ENCODE results near the gene PMEL.

PMEL gene

DNA sequence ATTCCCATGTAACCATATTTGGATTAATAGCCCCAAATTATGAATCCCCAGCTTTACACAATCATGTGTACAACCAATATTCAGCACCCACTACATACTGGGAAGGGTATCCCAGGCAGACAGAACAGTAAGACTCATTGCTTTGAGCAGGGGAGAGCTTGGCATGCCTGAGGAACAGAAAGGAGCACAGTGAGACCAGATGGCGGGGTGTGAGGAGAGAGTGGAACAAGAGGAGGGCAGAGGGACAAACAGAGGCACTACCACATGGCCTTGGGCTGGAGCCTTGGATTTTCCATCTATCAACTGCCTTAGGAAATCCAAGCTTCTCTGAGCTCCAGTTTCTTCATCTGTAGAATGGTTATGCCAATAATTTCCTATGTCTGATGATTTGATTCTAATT lies 31.1 kb downstream of the PMEL start:
- POLR2A ChIA-PET: interaction anchor here (1.7 kb wide), 1 partner anchor 39 kb away, joined by 6 read pairs; the partner anchor contains the start of gene RAB5B
- no peak for DNase-seq (ENCODE audit: low read depth, low spot score)
- no peak overlapping the region for H3K4me3 ChIP-seq (ENCODE audit: low read depth, low read length)
- CTCF ChIA-PET: interaction anchor here (0.8 to 11.1 kb wide), 8 partner anchors 8 to 276 kb away, joined by 3 to 206 read pairs (median 37); partner anchors contain the start of genes GDF11, ORMDL2, PYM1 and SARNP
- TF ChIP-seq, protein P1, sequence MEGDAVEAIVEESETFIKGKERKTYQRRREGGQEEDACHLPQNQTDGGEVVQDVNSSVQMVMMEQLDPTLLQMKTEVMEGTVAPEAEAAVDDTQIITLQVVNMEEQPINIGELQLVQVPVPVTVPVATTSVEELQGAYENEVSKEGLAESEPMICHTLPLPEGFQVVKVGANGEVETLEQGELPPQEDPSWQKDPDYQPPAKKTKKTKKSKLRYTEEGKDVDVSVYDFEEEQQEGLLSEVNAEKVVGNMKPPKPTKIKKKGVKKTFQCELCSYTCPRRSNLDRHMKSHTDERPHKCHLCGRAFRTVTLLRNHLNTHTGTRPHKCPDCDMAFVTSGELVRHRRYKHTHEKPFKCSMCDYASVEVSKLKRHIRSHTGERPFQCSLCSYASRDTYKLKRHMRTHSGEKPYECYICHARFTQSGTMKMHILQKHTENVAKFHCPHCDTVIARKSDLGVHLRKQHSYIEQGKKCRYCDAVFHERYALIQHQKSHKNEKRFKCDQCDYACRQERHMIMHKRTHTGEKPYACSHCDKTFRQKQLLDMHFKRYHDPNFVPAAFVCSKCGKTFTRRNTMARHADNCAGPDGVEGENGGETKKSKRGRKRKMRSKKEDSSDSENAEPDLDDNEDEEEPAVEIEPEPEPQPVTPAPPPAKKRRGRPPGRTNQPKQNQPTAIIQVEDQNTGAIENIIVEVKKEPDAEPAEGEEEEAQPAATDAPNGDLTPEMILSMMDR (IDR thresholded peaks at IDR 0.05; ENCODE audit: insufficient read depth, low read length, missing control alignments): no peak

DNA sequence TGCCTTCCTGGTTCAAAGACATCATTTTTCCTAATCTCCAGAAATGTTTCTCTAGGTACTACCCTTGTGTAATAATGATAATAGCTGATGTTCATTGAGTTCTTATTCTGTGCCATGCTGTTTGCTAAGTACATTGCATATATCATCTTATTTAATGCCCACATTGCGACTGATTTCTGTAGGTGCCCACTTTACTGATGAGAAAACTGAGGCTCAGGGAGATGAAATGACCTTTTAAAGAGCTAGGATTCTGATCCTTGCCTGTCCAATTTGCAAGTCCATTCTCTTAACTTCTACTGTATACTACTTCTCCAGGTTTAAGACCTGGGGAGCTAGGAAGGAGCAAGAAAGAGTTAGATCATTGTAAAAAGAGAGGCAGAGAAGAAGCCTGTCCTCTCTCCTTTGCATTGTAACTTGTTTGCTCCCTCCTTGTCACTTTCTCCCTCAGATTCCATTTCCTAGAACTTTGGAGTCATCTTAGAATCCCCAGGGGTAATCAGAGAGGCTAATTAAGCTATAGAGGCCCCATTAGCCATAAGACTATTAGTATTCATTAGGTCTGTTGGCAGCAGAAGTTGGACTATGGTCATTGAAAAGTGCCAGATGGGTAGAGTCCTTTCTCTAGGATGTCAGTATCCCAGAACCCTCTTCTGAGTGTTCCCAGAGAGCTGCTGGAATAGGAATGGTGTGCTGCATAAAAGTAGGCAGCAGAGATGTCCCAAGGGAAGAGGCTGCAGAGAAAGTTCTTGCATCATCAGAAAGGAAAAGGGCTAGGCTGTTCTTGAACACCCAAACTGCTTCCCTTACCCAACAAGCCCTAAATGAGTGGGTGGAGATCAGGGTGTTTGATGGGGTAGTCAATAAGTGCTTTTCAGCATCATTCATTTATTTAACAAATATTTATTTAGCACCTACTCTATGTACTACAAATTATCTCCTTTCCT lies 31.8 kb downstream of the PMEL start:
- POLR2A ChIA-PET: interaction anchor here (0.6 to 1.2 kb wide), 4 partner anchors 86 to 195 kb away, joined by 3 to 7 read pairs (median 4); partner anchors contain the start of gene DNAJC14
- CTCF ChIA-PET: interaction anchor here (0.8 to 11.1 kb wide), 9 partner anchors 7 to 276 kb away, joined by 3 to 206 read pairs (median 9); partner anchors contain the start of genes GDF11, ORMDL2, PYM1 and SARNP
- TF ChIP-seq, protein P1 (IDR thresholded peaks at IDR 0.05; ENCODE audit: insufficient read depth, low read length, missing control alignments): no peak
- no peak for DNase-seq (ENCODE audit: low read depth, low spot score)
- no peak overlapping the region for H3K4me3 ChIP-seq (ENCODE audit: low read depth, low read length)

DNA sequence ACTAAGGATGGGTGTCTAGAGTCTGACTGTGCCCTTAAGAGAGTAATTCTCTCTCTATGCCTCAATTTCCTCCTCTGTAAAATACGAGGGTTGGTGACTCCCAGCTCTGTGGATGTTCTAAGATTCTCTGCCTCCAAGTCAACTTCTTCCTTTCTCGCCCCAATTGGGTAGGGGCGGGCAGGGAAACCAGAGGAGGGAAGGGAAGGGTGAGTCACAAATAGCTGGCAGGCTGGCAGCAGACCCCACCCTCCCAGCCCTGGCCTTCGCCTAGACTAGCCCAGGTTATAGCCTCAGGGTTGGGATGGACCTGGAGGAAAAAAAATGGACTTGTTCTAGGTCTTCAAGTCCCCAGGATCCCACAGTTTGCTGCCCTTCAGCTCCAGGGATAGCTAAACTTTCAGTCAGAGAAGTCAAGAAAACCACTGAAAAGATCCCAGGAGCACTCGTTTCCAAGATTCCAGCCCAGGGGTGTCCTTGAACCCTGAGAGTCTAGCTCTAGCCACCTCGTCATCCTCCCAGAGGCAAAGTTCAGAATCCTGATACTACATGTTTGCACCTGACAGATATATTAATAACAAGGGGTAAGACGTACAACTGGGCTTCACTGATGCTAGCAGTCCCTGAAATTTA lies 32.6 kb downstream of the PMEL start:
- H3K4me3 ChIP-seq (ENCODE audit: low read depth, low read length): peak overlapping the region; percentile 9; the same call in 1 of the 2 replicates
- DNase-seq (ENCODE audit: low read depth, low spot score): no peak
- CTCF ChIA-PET: interaction anchor here (0.7 to 11.1 kb wide), 10 partner anchors 7 to 275 kb away, joined by 3 to 206 read pairs (median 12); partner anchors contain the start of genes GDF11, MMP19, ORMDL2 and PYM1
- TF ChIP-seq, protein P1 (IDR thresholded peaks at IDR 0.05; ENCODE audit: insufficient read depth, low read length, missing control alignments): no peak
- POLR2A ChIA-PET: interaction anchor here (0.6 to 1.2 kb wide), 5 partner anchors 85 to 195 kb away, joined by 3 to 7 read pairs (median 3); partner anchors contain the start of gene DNAJC14

DNA sequence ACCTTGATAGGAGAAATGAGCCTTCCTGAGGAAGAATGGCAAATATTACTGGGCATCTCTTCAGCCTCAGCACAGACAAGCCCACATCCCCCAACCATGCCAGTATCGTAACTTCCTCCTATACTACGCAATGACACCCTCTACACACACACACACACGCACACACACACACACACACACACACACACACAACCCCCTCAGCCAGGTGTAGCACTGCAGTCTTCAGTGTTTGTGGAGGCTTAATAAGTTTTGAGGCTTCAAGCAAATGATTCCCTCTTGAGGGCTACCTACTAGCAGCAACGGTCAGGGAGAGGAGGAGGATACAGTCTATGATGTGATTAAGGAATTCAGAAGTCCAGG lies 33.3 kb downstream of the PMEL start:
- no peak for DNase-seq (ENCODE audit: low read depth, low spot score)
- ChIA-PET CTCF (interaction anchor here (1.5 to 11.1 kb wide), 8 partner anchors 10 to 193 kb away, joined by 4 to 206 read pairs (median 12); partner anchors contain the start of genes GDF11, MMP19, ORMDL2 and SARNP), POLR2A (interaction anchor here (0.7 to 1.2 kb wide), 3 partner anchors 85 to 121 kb away, joined by 3 to 7 read pairs (median 3); partner anchors contain the start of gene DNAJC14)
- TF ChIP-seq, protein P1 (IDR thresholded peaks at IDR 0.05; ENCODE audit: insufficient read depth, low read length, missing control alignments): no peak
- H3K4me3 ChIP-seq (ENCODE audit: low read depth, low read length): peak overlapping the region; percentile 83

DNA sequence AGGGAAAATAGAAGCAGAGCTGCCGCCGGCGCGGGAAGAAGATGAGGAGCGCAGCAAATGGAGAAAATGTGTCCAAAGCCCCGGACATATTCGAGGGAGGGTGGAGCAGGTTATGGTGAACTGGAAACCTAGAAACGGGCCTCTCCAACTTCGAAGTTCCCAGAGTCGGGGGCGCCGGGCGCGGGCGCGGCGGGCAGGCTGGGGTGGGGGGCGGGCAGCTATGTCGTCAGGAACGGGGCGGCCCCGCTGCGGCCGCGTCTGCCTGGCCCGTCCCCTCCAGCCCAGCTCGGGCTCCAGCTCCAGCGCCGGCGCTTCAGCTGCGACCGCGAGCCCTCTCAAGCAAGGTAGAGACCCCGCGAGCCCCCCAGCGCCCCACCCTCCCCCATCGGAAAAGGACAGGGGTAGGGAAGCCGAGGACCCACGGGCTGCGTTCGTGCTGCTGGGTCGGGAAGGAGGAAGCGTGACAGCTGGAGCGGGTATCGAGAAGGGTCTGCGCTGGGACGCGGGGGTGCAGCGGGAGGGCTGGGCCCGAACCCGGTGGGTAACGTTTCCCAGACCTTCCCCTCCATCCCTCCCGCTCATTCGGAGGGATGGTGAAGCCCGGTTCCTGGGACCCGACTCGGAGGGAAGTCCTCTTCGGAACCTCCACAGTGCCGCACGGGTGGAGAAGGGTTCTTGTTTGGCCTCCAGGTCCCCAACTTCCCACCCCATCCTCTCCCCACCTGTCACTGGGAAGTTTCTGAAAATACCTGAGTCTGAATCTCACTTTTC lies 33.9 kb downstream of the PMEL start:
- TF ChIP-seq, protein P1 (IDR thresholded peaks at IDR 0.05; ENCODE audit: insufficient read depth, low read length, missing control alignments): no peak
- CTCF ChIA-PET: interaction anchor here (0.7 to 11.1 kb wide), 15 partner anchors 8 to 193 kb away, joined by 3 to 206 read pairs (median 10); partner anchors contain the start of genes GDF11, MMP19, ORMDL2 and SARNP
- POLR2A ChIA-PET: interaction anchor here (0.6 to 1.1 kb wide), 4 partner anchors 8 to 114 kb away, joined by 3 to 5 read pairs (median 3); partner anchors contain the start of genes ORMDL2, RAB5B and SARNP
- peak overlapping the region; percentile 83 for H3K4me3 ChIP-seq (ENCODE audit: low read depth, low read length)
- DNase-seq (ENCODE audit: low read depth, low spot score): no peak
